ENCODE data around the gene GAL3ST2. TPM values are rescaled to one million over a fixed set of nuclear protein-coding genes. Genes with fewer than 3 reads are reported as not detected.

Gene GAL3ST2
- total and polyA plus RNA-seq, 4 experiments from 2014 or later, result 0.14 to 0.39 TPM; not detected in 2

GRCh38 chr2:241841181-241842066 is 64.8 kb downstream of the GAL3ST2 start:
- no peak for DNase-seq
- Mint-ChIP-seq H3K36me3 (no peaks in the 10 kb centered on the region), H3K27ac (peak overlapping the region in 4 of 7 donors; percentile 22 to 90 (median 39)), H3K4me1 (peaks cover 22 to 54% (median 34%) of the 10 kb centered on the region in 4 donors), H3K9me3 (peaks cover 0 to 4% (median 0%) of the 10 kb centered on the region in 8 donors), H3K27me3 (no peaks in the 10 kb centered on the region), H3K4me3 (peak overlapping the region in 2 of 8 donors; percentile 11 to 15)
- Histone ChIP-seq H3K4me1 (ENCODE audit: insufficient read depth, low read length) (peaks cover 32% of the 10 kb centered on the region), H3K27ac (ENCODE audit: low read depth, low read length) (no peak overlapping the region), H3K9me3 (ENCODE audit: control insufficient read depth in 1 of 2, low read length in 2 of 2) (no peaks in the 10 kb centered on the region), H3K4me3 (ENCODE audit: low read length in 2 of 2) (no peak overlapping the region), H3K27me3 (ENCODE audit: insufficient read depth, low read length) (no peaks in the 10 kb centered on the region), H3K36me3 (ENCODE audit: insufficient read depth, low read length) (no peaks in the 10 kb centered on the region)
- POLR2A ChIA-PET (ENCODE audit: partially characterized antibody), result interaction anchor here (0.9 to 5.7 kb wide), 2 partner anchors 18 to 527 kb away, joined by 3 to 23 read pairs; partner anchors contain the start of gene PDCD1
- intact Hi-C loops (cut with micrococcal nuclease), result loop anchor here (5.0 kb wide), 1 partner anchor 79 kb away; no protein-coding TSS in a partner anchor
- CTCF ChIA-PET (ENCODE audit: partially characterized antibody), result interaction anchor here (2.8 kb wide), 1 partner anchor 37 kb away, joined by 7 read pairs; no protein-coding TSS in a partner anchor

GRCh38 chr2:241842067-241842415 is 65.4 kb downstream of the GAL3ST2 start:
- Mint-ChIP-seq H3K36me3 (no peaks in the 10 kb centered on the region), H3K27me3 (no peaks in the 10 kb centered on the region), H3K4me1 (peaks cover 24 to 53% (median 36%) of the 10 kb centered on the region in 4 donors), H3K4me3 (peak overlapping the region in 2 of 8 donors; percentile 11 to 85), H3K27ac (peak overlapping the region in 3 of 7 donors; percentile 19 to 95 (median 90)), H3K9me3 (peaks cover 0 to 6% (median 0%) of the 10 kb centered on the region in 8 donors)
- POLR2A ChIA-PET (ENCODE audit: partially characterized antibody), result interaction anchor here (0.9 to 5.7 kb wide), 2 partner anchors 17 to 527 kb away, joined by 3 to 23 read pairs; partner anchors contain the start of gene PDCD1
- H3K4me3 ChIP-seq (ENCODE audit: low read length in 2 of 2), result no peak overlapping the region
- no peak for DNase-seq
- intact Hi-C loops (cut with micrococcal nuclease), result loop anchor here (5.0 kb wide), 1 partner anchor 80 kb away; no protein-coding TSS in a partner anchor
- no peaks in the 10 kb centered on the region for H3K36me3 ChIP-seq (ENCODE audit: insufficient read depth, low read length)
- H3K27ac ChIP-seq (ENCODE audit: low read depth, low read length), result no peak overlapping the region
- no peaks in the 10 kb centered on the region for H3K9me3 ChIP-seq (ENCODE audit: control insufficient read depth in 1 of 2, low read length in 2 of 2)
- no peaks in the 10 kb centered on the region for H3K27me3 ChIP-seq (ENCODE audit: insufficient read depth, low read length)
- CTCF ChIA-PET (ENCODE audit: partially characterized antibody), result interaction anchor here (2.8 kb wide), 1 partner anchor 37 kb away, joined by 7 read pairs; no protein-coding TSS in a partner anchor
- H3K4me1 ChIP-seq (ENCODE audit: insufficient read depth, low read length), result peaks cover 34% of the 10 kb centered on the region

GRCh38 chr2:241842620-241843211 is 66.1 kb downstream of the GAL3ST2 start:
- peaks cover 0 to 6% (median 0%) of the 10 kb centered on the region in 8 donors for H3K9me3 Mint-ChIP-seq
- no peaks in the 10 kb centered on the region for H3K9me3 ChIP-seq (ENCODE audit: control insufficient read depth in 1 of 2, low read length in 2 of 2)
- POLR2A ChIA-PET (ENCODE audit: partially characterized antibody), result interaction anchor here (5.7 kb wide), 1 partner anchor 16 kb away, joined by 23 read pairs; the partner anchor contains the start of gene PDCD1
- H3K27ac Mint-ChIP-seq, result peak overlapping the region; percentile 82 to 95 (median 90)
- H3K4me3 Mint-ChIP-seq, result peak overlapping the region; percentile 77 to 85 (median 83)
- DNase-seq, result peak; percentile 49 to 74 (median 55)
- H3K4me3 ChIP-seq (ENCODE audit: low read length in 2 of 2), result peak overlapping the region; percentile 6 to 50
- peaks cover 24 to 49% (median 34%) of the 10 kb centered on the region in 4 donors for H3K4me1 Mint-ChIP-seq
- no peaks in the 10 kb centered on the region for H3K36me3 Mint-ChIP-seq
- CTCF ChIA-PET (ENCODE audit: partially characterized antibody), result interaction anchor here (2.8 kb wide), 1 partner anchor 36 kb away, joined by 7 read pairs; no protein-coding TSS in a partner anchor
- intact Hi-C loops (cut with micrococcal nuclease), result loop anchor here (5.0 kb wide), 1 partner anchor 80 kb away; no protein-coding TSS in a partner anchor
- peak overlapping the region; percentile 46 for H3K27ac ChIP-seq (ENCODE audit: low read depth, low read length)
- H3K27me3 ChIP-seq (ENCODE audit: insufficient read depth, low read length), result no peaks in the 10 kb centered on the region
- no peaks in the 10 kb centered on the region for H3K27me3 Mint-ChIP-seq
- H3K4me1 ChIP-seq (ENCODE audit: insufficient read depth, low read length), result peaks cover 34% of the 10 kb centered on the region
- no peaks in the 10 kb centered on the region for H3K36me3 ChIP-seq (ENCODE audit: insufficient read depth, low read length)

- Mint-ChIP-seq H3K9me3 (peaks cover 0 to 6% (median 0%) of the 10 kb centered on the region in 8 donors), H3K27ac (peak overlapping the region; percentile 82 to 95 (median 90)), H3K4me1 (peaks cover 23 to 45% (median 33%) of the 10 kb centered on the region in 4 donors), H3K36me3 (no peaks in the 10 kb centered on the region), H3K27me3 (no peaks in the 10 kb centered on the region), H3K4me3 (peak overlapping the region; percentile 77 to 85 (median 83))
- Histone ChIP-seq H3K4me3 (ENCODE audit: low read length in 2 of 2) (peak overlapping the region; percentile 6 to 50), H3K9me3 (ENCODE audit: control insufficient read depth in 1 of 2, low read length in 2 of 2) (no peaks in the 10 kb centered on the region), H3K27ac (ENCODE audit: low read depth, low read length) (peak overlapping the region; percentile 46), H3K4me1 (ENCODE audit: insufficient read depth, low read length) (peaks cover 34% of the 10 kb centered on the region), H3K36me3 (ENCODE audit: insufficient read depth, low read length) (no peaks in the 10 kb centered on the region), H3K27me3 (ENCODE audit: insufficient read depth, low read length) (no peaks in the 10 kb centered on the region)
- DNase-seq, result peak in 1 of 5 donors; percentile 35
- intact Hi-C loops (cut with micrococcal nuclease), result loop anchor here (1.0 to 5.0 kb wide), 2 partner anchors 16 to 81 kb away; no protein-coding TSS in a partner anchor
- CTCF ChIA-PET (ENCODE audit: partially characterized antibody), result interaction anchor here (0.9 to 1.9 kb wide), 6 partner anchors 8 to 35 kb away, joined by 3 to 6 read pairs (median 4); no protein-coding TSS in a partner anchor
- POLR2A ChIA-PET (ENCODE audit: partially characterized antibody), result interaction anchor here (0.7 to 5.7 kb wide), 8 partner anchors 12 to 157 kb away, joined by 3 to 23 read pairs (median 8); partner anchors contain the start of genes D2HGDH, DTYMK and PDCD1
These were observed 66.9 kb downstream of the GAL3ST2 start for GRCh38 chr2:241843321-241844065.

GRCh38 chr2:241844066-241844728 is 67.6 kb downstream of the GAL3ST2 start:
- POLR2A ChIA-PET (ENCODE audit: partially characterized antibody), result interaction anchor here (0.7 to 5.7 kb wide), 12 partner anchors 9 to 157 kb away, joined by 3 to 23 read pairs (median 5); partner anchors contain the start of genes D2HGDH, DTYMK and PDCD1
- peak; percentile 71 to 84 (median 73) for DNase-seq
- no peaks in the 10 kb centered on the region for H3K36me3 Mint-ChIP-seq
- peak overlapping the region; percentile 57 to 94 (median 81) for H3K27ac Mint-ChIP-seq
- Histone ChIP-seq H3K27ac (ENCODE audit: low read depth, low read length) (peak overlapping the region; percentile 14), H3K4me3 (ENCODE audit: low read length in 2 of 2) (no peak overlapping the region), H3K36me3 (ENCODE audit: insufficient read depth, low read length) (no peaks in the 10 kb centered on the region), H3K27me3 (ENCODE audit: insufficient read depth, low read length) (no peaks in the 10 kb centered on the region), H3K4me1 (ENCODE audit: insufficient read depth, low read length) (peaks cover 34% of the 10 kb centered on the region), H3K9me3 (ENCODE audit: control insufficient read depth in 1 of 2, low read length in 2 of 2) (no peaks in the 10 kb centered on the region)
- H3K27me3 Mint-ChIP-seq, result no peaks in the 10 kb centered on the region
- peaks cover 20 to 42% (median 31%) of the 10 kb centered on the region in 4 donors for H3K4me1 Mint-ChIP-seq
- H3K4me3 Mint-ChIP-seq, result peak overlapping the region; percentile 76 to 88 (median 84)
- intact Hi-C loops (cut with micrococcal nuclease), result loop anchor here (1.0 to 5.0 kb wide), 2 partner anchors 15 to 82 kb away; no protein-coding TSS in a partner anchor
- peaks cover 0 to 6% (median 0%) of the 10 kb centered on the region in 8 donors for H3K9me3 Mint-ChIP-seq
- CTCF ChIA-PET (ENCODE audit: partially characterized antibody), result interaction anchor here (0.6 to 1.9 kb wide), 7 partner anchors 8 to 61 kb away, joined by 3 to 6 read pairs (median 4); no protein-coding TSS in a partner anchor
